GM12878 (cell line): ENCODE data around the gene SPRED2. TPM values are rescaled to one million over a fixed set of nuclear protein-coding genes. Genes with fewer than 3 reads are reported as not detected.

Source experiments
- ATAC-seq: fragments of 200-7000 bp; cut with Tn5 transposase; 3 replicates; pipeline ENCODE4 v1.9.1; 2020; ENCODE audit warnings: mild to moderate bottlenecking, moderate library complexity
- BruUV-seq: library from RNA; stranded (reverse); fragments of 400-500 nt; replicated peaks from 2 replicates; lab custom pipeline; 2021; lab: Mats Ljungman, UMichigan
- CTCF ChIA-PET: fragments of 300-600 bp; sonication (Branson Sonifier 250); formaldehyde crosslinking; extraction: SDS; loops from one replicate; lab custom pipeline; 2021; ENCODE audit warnings: inconsistent platforms; lab: Yijun Ruan, JAX
- POLR2A ChIA-PET: fragments of 350-600 bp; formaldehyde crosslinking; extraction: SDS; loops from one replicate; lab custom pipeline; 2021; ENCODE audit warnings: inconsistent platforms; lab: Charles Lee
- RAD21 ChIA-PET: fragments of 300-600 bp; sonication (Branson Sonifier 250); formaldehyde crosslinking; loops from one replicate; lab custom pipeline; 2023; ENCODE audit warnings: antibody characterized with exemption; ENCODE audit not compliant: unreplicated experiment; lab: Charles Lee
- SMC1A ChIA-PET: fragments of 300-600 bp; sonication (Branson Sonifier 250); formaldehyde crosslinking; loops from one replicate; lab custom pipeline; 2023; ENCODE audit not compliant: unreplicated experiment, uncharacterized antibody; lab: Charles Lee
- DNase-seq: peaks from one replicate; pipeline ENCODE4 v3.0.0-alpha.2; 2011; ENCODE audit warnings: low read depth, low spot score
- FAIRE-seq: peaks from 3 replicates; lab custom pipeline; 2011; peaks lifted over from hg19 to GRCh38; lab: Jason Lieb, UNC
- H2AFZ ChIP-seq: 2 replicates; pipeline ENCODE4 v1.6.0; 2011; ENCODE audit warnings: low read depth, low read length, control low read depth; ENCODE audit not compliant: control insufficient read depth
- H3K27ac ChIP-seq: 2 replicates; pipeline ENCODE4 v1.5.1; 2011; ENCODE audit warnings: control low read depth; ENCODE audit not compliant: control insufficient read depth, insufficient read depth
- H3K27me3 ChIP-seq, 2 experiments: replicated peaks in 1 of 2; 2 replicates each; pipeline versions ENCODE4 v1.6.0 to v1.6.1; 2011; ENCODE audit warnings: low read length in 1 of 2; ENCODE audit not compliant: control insufficient read depth in 2 of 2, insufficient read depth in 2 of 2
- H3K36me3 ChIP-seq, 2 experiments: 2 replicates each; pipeline ENCODE4 v1.5.1; 2011; ENCODE audit warnings: low read length in 1 of 2; ENCODE audit not compliant: control insufficient read depth in 2 of 2, insufficient read depth in 2 of 2
- H3K4me1 ChIP-seq: 2 replicates; pipeline ENCODE4 v1.6.1; 2011; ENCODE audit warnings: mild to moderate bottlenecking, low read length, moderate library complexity, mixed read lengths; ENCODE audit not compliant: control insufficient read depth, insufficient read depth
- H3K4me2 ChIP-seq: 2 replicates; pipeline ENCODE4 v1.6.0; 2011; ENCODE audit warnings: control low read depth; ENCODE audit not compliant: control insufficient read depth, insufficient read depth
- H3K4me3 ChIP-seq: fragments of 200-600 bp; sonication (generic); 2 replicates; pipeline ENCODE4 v1.5.1; 2016
- H3K79me2 ChIP-seq: 2 replicates; pipeline ENCODE4 v1.6.0; 2011; ENCODE audit warnings: low read length; ENCODE audit not compliant: control insufficient read depth, insufficient read depth
- H3K9ac ChIP-seq: 2 replicates; pipeline ENCODE4 v1.8.0; 2011; ENCODE audit warnings: low read length, control low read depth, mixed read lengths; ENCODE audit not compliant: control insufficient read depth, insufficient read depth
- H3K9me3 ChIP-seq: replicated peaks from 3 replicates; pipeline ENCODE4 v1.5.1; 2011; ENCODE audit warnings: mild to moderate bottlenecking, low read length; ENCODE audit not compliant: control insufficient read depth, insufficient read depth
- H4K20me1 ChIP-seq: 2 replicates; pipeline ENCODE4 v1.6.0; 2011; ENCODE audit not compliant: control insufficient read depth, insufficient read depth
- BACH1 ChIP-seq: fragments of 450-650 bp; IDR thresholded peaks from 2 replicates; pipeline ENCODE4 v1.6.1; 2017; ENCODE audit warnings: mild to moderate bottlenecking, borderline replicate concordance
- EED ChIP-seq: sonication (generic); IDR thresholded peaks from 2 replicates; pipeline ENCODE4 v1.6.1; 2016; ENCODE audit warnings: antibody characterized with exemption, low read depth
- ETV6 ChIP-seq, 2 experiments: fragments of 450-650 bp in 1 of 2; IDR thresholded peaks in 1 of 2; conservative IDR thresholded peaks in 1 of 2; 2 replicates each; pipeline ENCODE4 v1.6.1; 2014; ENCODE audit warnings: antibody characterized with exemption in 1 of 2, borderline replicate concordance in 1 of 2, low read depth in 1 of 2, mild to moderate bottlenecking in 1 of 2, moderate library complexity in 1 of 2
- SREBF2 ChIP-seq: IDR thresholded peaks from 2 replicates; pipeline ENCODE4 v1.6.1; 2012; ENCODE audit warnings: mild to moderate bottlenecking, low read length
- WGBS: methylation state at CpG from one replicate; pipeline ENCODE4 v1.1.6; 2016; ENCODE audit warnings: low lambda C conversion rate; ENCODE audit not compliant: insufficient replicate concordance, insufficient coverage; ENCODE audit errors: missing lambda C conversion rate; 5-methylcytosine and 5-hydroxymethylcytosine counted together
- in situ Hi-C: fragments of 300-500 bp; cut with MboI; formaldehyde crosslinking; loops from 9 replicates; pipeline ENCODE4 v1.14.3; 2018; ENCODE audit warnings: mixed read lengths
- intact Hi-C: fragments of 100-400 bp; cut with micrococcal nuclease; formaldehyde crosslinking; loops from one replicate; pipeline ENCODE4 v1.14.2; 2022; ENCODE audit not compliant: unreplicated experiment
- polyA plus RNA-seq, 11 experiments: library from polyadenylated mRNA; depleted of rRNA in 4 of 11; unstranded in 6 of 11; stranded (reverse) in 5 of 11; fragments of >200 nt; fragmentation: Nextera tagmentation in 4 of 11; fragmentation: Illumina TruSeq in 1 of 11; extraction: Ambion mirVana in 4 of 11; extraction: Trizol in 1 of 11; gene quantifications; 1 replicate in 1 of 11; 2 replicates in 10 of 11; pipeline versions ENCODE4 v1.2.1 to v1.2.3, GENCODE V29; 2011 to 2016; ENCODE audit warnings: inconsistent platforms in 2 of 11, missing spikeins in 2 of 11, low read depth in 1 of 11
- total RNA-seq, 4 experiments: library from RNA; depleted of rRNA in 3 of 4; stranded (reverse); fragments of >200 nt in 3 of 4; fragmentation: Illumina TruSeq in 1 of 4; extraction: Trizol in 1 of 4; gene quantifications; 2 replicates each; pipeline versions ENCODE4 v1.2.1 to v1.2.3, GENCODE V29; 2013 to 2021
- TF ChIP-seq, protein P1 (sequence below): fragments of 450-650 bp; IDR thresholded peaks from 2 replicates; pipeline ENCODE4 v1.6.1; 2017; ENCODE audit warnings: antibody characterized with exemption, mild to moderate bottlenecking, moderate library complexity
- TF ChIP-seq, protein P2 (sequence below): fragments of 450-650 bp; IDR thresholded peaks from 2 replicates; pipeline ENCODE4 v1.6.1; 2014; ENCODE audit warnings: mild to moderate bottlenecking

SPRED2 gene
- total and polyA plus RNA-seq, 10 of the 15 experiments (the other 5 are each of a cell fraction or from before 2014, with no cell fraction given): 3.0 to 23.9 (median 9.7) TPM

DNA sequence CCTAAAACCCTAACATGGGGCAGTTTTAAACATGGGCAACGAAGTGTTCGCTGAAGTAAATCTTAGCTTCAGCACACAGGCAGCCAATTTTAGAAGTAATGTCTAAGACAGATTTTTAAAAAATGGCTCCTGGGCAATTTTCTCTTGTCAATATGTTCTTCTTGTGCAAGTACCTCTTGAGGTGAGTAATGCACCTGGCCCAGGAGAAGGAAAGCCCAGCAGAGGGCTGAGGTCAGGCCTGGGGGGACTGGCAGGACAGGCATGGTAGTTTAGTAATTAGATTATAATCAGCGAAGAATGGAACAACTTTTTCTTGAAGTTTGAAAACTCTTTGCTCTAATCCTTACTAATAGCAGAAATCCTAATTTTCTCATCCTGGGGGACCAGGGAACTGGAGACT lies 77.6 kb downstream of the SPRED2 start:
- Histone ChIP-seq H4K20me1 (no peaks in the 10 kb centered on the region), H3K27ac (no peak overlapping the region), H3K4me2 (no peak overlapping the region), H3K4me3 (no peak overlapping the region), H3K36me3 (no peaks in the 10 kb centered on the region), H3K4me1 (peaks cover 50% of the 10 kb centered on the region), H3K9ac (no peak overlapping the region), H3K27me3 (no peaks in the 10 kb centered on the region), H2AFZ (no peak overlapping the region), H3K79me2 (no peaks in the 10 kb centered on the region; the same call in 1 of the 2 replicates), H3K9me3 (no peaks in the 10 kb centered on the region)
- DNase-seq (no peak), FAIRE-seq (no peak), ATAC-seq (no peak)
- no TSS peak for BruUV-seq
- ChIA-PET RAD21 (interaction anchor here (1.1 to 1.4 kb wide), 2 partner anchors 16 to 29 kb away, joined by 3 to 4 read pairs; no protein-coding TSS in a partner anchor), CTCF (interaction anchor here (1.0 kb wide), 1 partner anchor 83 kb away, joined by 3 read pairs; no protein-coding TSS in a partner anchor), SMC1A (interaction anchor here (5.0 kb wide), 1 partner anchor 17 kb away, joined by 39 read pairs; no protein-coding TSS in a partner anchor), POLR2A (interaction anchor here (0.5 kb wide), 1 partner anchor 34 kb away, joined by 7 read pairs; no protein-coding TSS in a partner anchor)
- in situ Hi-C loops: no loop called here
- intact Hi-C loops: no loop called here
- TF ChIP-seq EED (no peak), BACH1 (no peak), SREBF2 (no peak), ETV6 (conservative IDR thresholded peaks at IDR 0.05 in 1 of 2, IDR thresholded peaks at IDR 0.05 in 1 of 2; ENCODE audit: borderline replicate concordance in 1 of 2, low read depth in 1 of 2) (no peak)
- TF ChIP-seq, protein P1, sequence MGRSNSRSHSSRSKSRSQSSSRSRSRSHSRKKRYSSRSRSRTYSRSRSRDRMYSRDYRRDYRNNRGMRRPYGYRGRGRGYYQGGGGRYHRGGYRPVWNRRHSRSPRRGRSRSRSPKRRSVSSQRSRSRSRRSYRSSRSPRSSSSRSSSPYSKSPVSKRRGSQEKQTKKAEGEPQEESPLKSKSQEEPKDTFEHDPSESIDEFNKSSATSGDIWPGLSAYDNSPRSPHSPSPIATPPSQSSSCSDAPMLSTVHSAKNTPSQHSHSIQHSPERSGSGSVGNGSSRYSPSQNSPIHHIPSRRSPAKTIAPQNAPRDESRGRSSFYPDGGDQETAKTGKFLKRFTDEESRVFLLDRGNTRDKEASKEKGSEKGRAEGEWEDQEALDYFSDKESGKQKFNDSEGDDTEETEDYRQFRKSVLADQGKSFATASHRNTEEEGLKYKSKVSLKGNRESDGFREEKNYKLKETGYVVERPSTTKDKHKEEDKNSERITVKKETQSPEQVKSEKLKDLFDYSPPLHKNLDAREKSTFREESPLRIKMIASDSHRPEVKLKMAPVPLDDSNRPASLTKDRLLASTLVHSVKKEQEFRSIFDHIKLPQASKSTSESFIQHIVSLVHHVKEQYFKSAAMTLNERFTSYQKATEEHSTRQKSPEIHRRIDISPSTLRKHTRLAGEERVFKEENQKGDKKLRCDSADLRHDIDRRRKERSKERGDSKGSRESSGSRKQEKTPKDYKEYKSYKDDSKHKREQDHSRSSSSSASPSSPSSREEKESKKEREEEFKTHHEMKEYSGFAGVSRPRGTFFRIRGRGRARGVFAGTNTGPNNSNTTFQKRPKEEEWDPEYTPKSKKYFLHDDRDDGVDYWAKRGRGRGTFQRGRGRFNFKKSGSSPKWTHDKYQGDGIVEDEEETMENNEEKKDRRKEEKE: no peak
- TF ChIP-seq, protein P2, sequence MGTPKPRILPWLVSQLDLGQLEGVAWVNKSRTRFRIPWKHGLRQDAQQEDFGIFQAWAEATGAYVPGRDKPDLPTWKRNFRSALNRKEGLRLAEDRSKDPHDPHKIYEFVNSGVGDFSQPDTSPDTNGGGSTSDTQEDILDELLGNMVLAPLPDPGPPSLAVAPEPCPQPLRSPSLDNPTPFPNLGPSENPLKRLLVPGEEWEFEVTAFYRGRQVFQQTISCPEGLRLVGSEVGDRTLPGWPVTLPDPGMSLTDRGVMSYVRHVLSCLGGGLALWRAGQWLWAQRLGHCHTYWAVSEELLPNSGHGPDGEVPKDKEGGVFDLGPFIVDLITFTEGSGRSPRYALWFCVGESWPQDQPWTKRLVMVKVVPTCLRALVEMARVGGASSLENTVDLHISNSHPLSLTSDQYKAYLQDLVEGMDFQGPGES: no peak
- WGBS: 68% methylated on average over 3 of the region's 3 CpGs
